SK-N-SH (cell line): ENCODE measurements around the gene FGD4. TPM values are rescaled to one million over a fixed set of nuclear protein-coding genes. Genes with fewer than 3 reads are reported as not detected.

ENCODE experiments used
- CTCF ChIA-PET: fragments of 300-600, 350-600 bp; formaldehyde crosslinking; extraction: SDS; loops from one replicate; lab custom pipeline; 2021; lab: Yijun Ruan, JAX
- POLR2A ChIA-PET: fragments of 350-600 bp; sonication (Branson Sonifier 250); formaldehyde crosslinking; extraction: SDS; loops from one replicate; lab custom pipeline; 2020; ENCODE audit warnings: antibody characterized with exemption, inconsistent platforms; lab: Yijun Ruan, JAX
- DNase-seq: peaks from one replicate; pipeline ENCODE4 v3.0.0; 2012
- H2AFZ ChIP-seq: fragments of 200-600 bp; sonication (generic); 2 replicates; pipeline ENCODE4 v1.8.1; 2016; ENCODE audit warnings: antibody characterized with exemption, mild to moderate bottlenecking, low read depth
- H3F3A ChIP-seq: fragments of 200-600 bp; sonication (generic); replicated peaks from 2 replicates; pipeline ENCODE3; 2016; ENCODE audit warnings: antibody characterized with exemption, mild to moderate bottlenecking; ENCODE audit not compliant: insufficient read depth
- H3K27ac ChIP-seq, 2 experiments: fragments of 200-500 bp in 1 of 2; fragments of 200-600 bp in 1 of 2; sonication (Bioruptor generic) in 1 of 2; sonication (generic), shearing (Covaris generic) in 1 of 2; 2 replicates each; pipeline versions ENCODE4 v1.5.1 to v1.6.1; 2014 to 2016; ENCODE audit warnings: low read depth in 2 of 2, inconsistent platforms in 1 of 2, low read length in 1 of 2, mild to moderate bottlenecking in 1 of 2, mixed read lengths in 1 of 2
- H3K27me3 ChIP-seq: fragments of 200-600 bp; sonication (generic), shearing (Covaris generic); 2 replicates; pipeline ENCODE4 v1.6.1; 2016; ENCODE audit warnings: mixed run types; ENCODE audit not compliant: insufficient read depth
- H3K36me3 ChIP-seq, 2 experiments: fragments of 200-500 bp in 1 of 2; fragments of 200-600 bp in 1 of 2; sonication (Bioruptor generic) in 1 of 2; sonication (generic) in 1 of 2; replicated peaks in 1 of 2; 2 replicates each; pipeline versions ENCODE3 to v1.5.1; 2014 to 2016; ENCODE audit warnings: low read length in 1 of 2, mild to moderate bottlenecking in 1 of 2; ENCODE audit not compliant: insufficient read depth in 2 of 2, control insufficient read depth in 1 of 2
- H3K4me1 ChIP-seq, 2 experiments: fragments of 200-500 bp in 1 of 2; fragments of 200-600 bp in 1 of 2; sonication (Bioruptor generic) in 1 of 2; sonication (generic), shearing (Covaris generic) in 1 of 2; 2 replicates each; pipeline versions ENCODE4 v1.5.1 to v1.6.1; 2014 to 2016; ENCODE audit warnings: low read depth in 1 of 2, low read length in 1 of 2, mixed run types in 1 of 2; ENCODE audit not compliant: insufficient read depth in 2 of 2, control insufficient read depth in 1 of 2
- H3K4me2 ChIP-seq: fragments of 200-600 bp; sonication (generic), shearing (Covaris generic); 2 replicates; pipeline ENCODE4 v1.6.1; 2017; ENCODE audit warnings: mixed run types
- H3K4me3 ChIP-seq, 2 experiments: fragments of 200-500 bp in 1 of 2; fragments of 200-600 bp in 1 of 2; sonication (Bioruptor generic) in 1 of 2; sonication (generic), shearing (Covaris generic) in 1 of 2; 2 replicates each; pipeline versions ENCODE4 v1.5.1 to v1.8.1; 2014 to 2016; ENCODE audit warnings: low read depth in 2 of 2, inconsistent platforms in 1 of 2, low read length in 1 of 2, mild to moderate bottlenecking in 1 of 2, mixed read lengths in 1 of 2, moderate library complexity in 1 of 2
- H3K79me2 ChIP-seq: fragments of 200-600 bp; sonication (generic); 2 replicates; pipeline ENCODE4 v1.8.1; 2017; ENCODE audit warnings: mild to moderate bottlenecking; ENCODE audit not compliant: insufficient read depth
- H3K9ac ChIP-seq: fragments of 200-600 bp; sonication (generic); 2 replicates; pipeline ENCODE4 v1.6.1; 2017; ENCODE audit warnings: mixed run types
- H3K9me2 ChIP-seq: fragments of 200-600 bp; sonication (generic); 2 replicates; pipeline ENCODE4 v1.6.1; 2017; ENCODE audit warnings: mixed run types
- H3K9me3 ChIP-seq: fragments of 200-600 bp; sonication (generic); 2 replicates; pipeline ENCODE4 v1.6.1; 2017; ENCODE audit warnings: mixed run types, mild to moderate bottlenecking, moderate library complexity
- H4K20me1 ChIP-seq: fragments of 200-600 bp; sonication (generic); 2 replicates; pipeline ENCODE4 v1.6.1; 2017; ENCODE audit warnings: mild to moderate bottlenecking, mixed run types; ENCODE audit not compliant: insufficient read depth
- CHD2 ChIP-seq: fragments of 150-350 bp; IDR thresholded peaks from 2 replicates; pipeline ENCODE4 v1.6.1; 2018; ENCODE audit warnings: low read length; ENCODE audit not compliant: partially characterized antibody
- CTCF ChIP-seq: fragments of 200-600 bp; sonication (generic); IDR thresholded peaks from 2 replicates; pipeline ENCODE4 v1.6.1; 2017; ENCODE audit warnings: antibody characterized with exemption, mild to moderate bottlenecking, moderate library complexity
- EZH2phosphoT487 ChIP-seq: fragments of 200-600 bp; sonication (generic); IDR thresholded peaks from 2 replicates; pipeline ENCODE4 v1.6.1; 2017; ENCODE audit warnings: low read depth, mixed run types, mild to moderate bottlenecking, antibody characterized with exemption, moderate library complexity, borderline replicate concordance
- FOXJ3 ChIP-seq: sonication (generic); formaldehyde crosslinking; IDR thresholded peaks from 2 replicates; pipeline ENCODE4 v1.5.1; 2020; ENCODE audit warnings: mild to moderate bottlenecking, missing genetic modification reagents
- GATA2 ChIP-seq: sonication (generic); formaldehyde crosslinking; IDR thresholded peaks from 2 replicates; pipeline ENCODE4 v1.5.0; 2020; ENCODE audit warnings: mild to moderate bottlenecking, missing genetic modification reagents
- MEF2A ChIP-seq: IDR thresholded peaks from 2 replicates; pipeline ENCODE4 v1.4.0; 2012; ENCODE audit warnings: low read depth, borderline replicate concordance
- MXI1 ChIP-seq: IDR thresholded peaks from 2 replicates; pipeline ENCODE4 v1.6.1; 2012; ENCODE audit warnings: mild to moderate bottlenecking, low read depth, low read length, improper control_type of control experiment
- RCOR1 ChIP-seq: fragments of 150-350 bp; IDR thresholded peaks from 2 replicates; pipeline ENCODE4 v1.6.1; 2017; ENCODE audit warnings: antibody characterized with exemption, low read length
- REST ChIP-seq: IDR thresholded peaks from 2 replicates; pipeline ENCODE4 v1.6.1; 2012; ENCODE audit warnings: mild to moderate bottlenecking, low read depth, low read length, moderate library complexity
- SIN3A ChIP-seq: IDR thresholded peaks from 2 replicates; pipeline ENCODE4 v1.6.1; 2012; ENCODE audit warnings: low read depth, mild to moderate bottlenecking, low read length, moderate library complexity, borderline replicate concordance
- USF1 ChIP-seq: IDR thresholded peaks from 2 replicates; pipeline ENCODE4 v1.4.0; 2012; ENCODE audit warnings: low read depth, borderline replicate concordance
- WGBS: methylation state at CpG from one replicate; pipeline ENCODE4 v1.1.6; 2017; ENCODE audit warnings: low lambda C conversion rate; 5-methylcytosine and 5-hydroxymethylcytosine counted together
- polyA plus RNA-seq, 3 experiments: library from polyadenylated mRNA; depleted of rRNA; stranded (reverse); fragments of >200 nt; gene quantifications; 2 replicates each; pipeline ENCODE4 v1.2.3, GENCODE V29; 2012
- TF ChIP-seq, protein P1 (sequence below): IDR thresholded peaks from 2 replicates; pipeline ENCODE4; 2012

FGD4 gene
- polyA plus RNA-seq, 1 of the 3 experiments (the other 2 are of a cell fraction): 0.26 TPM

- WGBS: 97% methylated on average over 1 of the region's 1 CpG
- CTCF ChIA-PET: no interaction called here
- POLR2A ChIA-PET: no interaction called here
- Histone ChIP-seq H2AFZ (no peak overlapping the region), H3K27me3 (no peaks in the 10 kb centered on the region), H3K36me3 (no peaks in the 10 kb centered on the region), H3K4me2 (no peak overlapping the region), H3K4me1 (peaks cover 0 to 5% of the 10 kb centered on the region in 2 experiments; a peak in 1 of 4 replicates), H4K20me1 (no peaks in the 10 kb centered on the region), H3K4me3 (no peak overlapping the region), H3K79me2 (0 out of 2 replicates have a peak, but pooled peaks cover 2% of the 10 kb centered on the region), H3K27ac (no peak overlapping the region), H3K9ac (no peak overlapping the region), H3F3A (no peaks in the 10 kb centered on the region), H3K9me3 (no peaks in the 10 kb centered on the region), H3K9me2 (no peaks in the 10 kb centered on the region)
- DNase-seq: no peak
- no peak for TF ChIP-seq GATA2 (CRISPR knock-in tag)
Observed at GRCh38 chr12:32574585-32574984, 175.2 kb downstream of the FGD4 start.

DNA sequence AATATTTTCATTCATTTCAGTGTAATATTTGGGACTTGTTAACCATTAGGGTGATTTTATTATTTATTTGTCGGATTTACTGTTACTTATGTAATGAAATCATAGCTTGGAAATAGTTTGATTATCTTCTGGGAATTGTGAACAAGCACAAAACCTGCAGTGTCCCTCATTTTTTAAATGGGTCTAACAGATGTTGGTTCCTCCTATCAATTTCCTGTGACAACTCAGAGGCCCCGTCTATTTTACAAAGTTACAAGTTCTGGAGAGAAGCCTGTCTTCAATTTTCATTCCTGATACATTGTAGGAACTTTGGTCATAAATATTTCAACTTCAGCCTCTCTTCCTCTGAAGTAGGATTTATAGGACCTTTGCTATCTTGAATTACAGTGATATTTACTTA, 178.0 kb downstream of the FGD4 start:
- Histone ChIP-seq H3K79me2 (no peaks in the 10 kb centered on the region), H3K9ac (no peak overlapping the region), H3K4me1 (peaks cover 0 to 5% of the 10 kb centered on the region in 2 experiments; a peak in 1 of 4 replicates), H3K4me2 (no peak overlapping the region), H3K36me3 (no peaks in the 10 kb centered on the region), H4K20me1 (no peaks in the 10 kb centered on the region), H3K4me3 (no peak overlapping the region), H3K9me2 (no peaks in the 10 kb centered on the region), H3F3A (no peaks in the 10 kb centered on the region), H3K27me3 (no peaks in the 10 kb centered on the region), H3K27ac (no peak overlapping the region), H2AFZ (no peak overlapping the region), H3K9me3 (no peaks in the 10 kb centered on the region)
- POLR2A ChIA-PET: no interaction called here
- DNase-seq: no peak
- CTCF ChIA-PET: no interaction called here
- 67% methylated on average over 2 of the region's 2 CpGs for WGBS
- TF ChIP-seq RCOR1 (no peak), FOXJ3 (CRISPR knock-in tag) (no peak), CTCF (no peak), SIN3A (no peak), USF1 (no peak), GATA2 (CRISPR knock-in tag) (no peak), MXI1 (no peak), EZH2phosphoT487 (no peak), CHD2 (no peak), MEF2A (no peak), REST (no peak)
- TF ChIP-seq, protein P1, sequence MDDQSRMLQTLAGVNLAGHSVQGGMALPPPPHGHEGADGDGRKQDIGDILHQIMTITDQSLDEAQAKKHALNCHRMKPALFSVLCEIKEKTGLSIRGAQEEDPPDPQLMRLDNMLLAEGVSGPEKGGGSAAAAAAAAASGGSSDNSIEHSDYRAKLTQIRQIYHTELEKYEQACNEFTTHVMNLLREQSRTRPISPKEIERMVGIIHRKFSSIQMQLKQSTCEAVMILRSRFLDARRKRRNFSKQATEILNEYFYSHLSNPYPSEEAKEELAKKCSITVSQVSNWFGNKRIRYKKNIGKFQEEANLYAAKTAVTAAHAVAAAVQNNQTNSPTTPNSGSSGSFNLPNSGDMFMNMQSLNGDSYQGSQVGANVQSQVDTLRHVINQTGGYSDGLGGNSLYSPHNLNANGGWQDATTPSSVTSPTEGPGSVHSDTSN: no peak
